HG03025 (cell line): Measurements from ENCODE around the gene AFF1.

Experiments
- ATAC-seq: cut with Tn5 transposase; IDR thresholded peaks from one replicate; pipeline ENCODE4 v1.9.1; 2021; ENCODE audit warnings: mild to moderate bottlenecking, moderate library complexity; ENCODE audit not compliant: unreplicated experiment, low FRiP score

The AFF1 gene

GRCh38 chr4:86934771-86935565 is at the start of gene AFF1:
AFF1 (plus strand) TSS chr4:86935011; CDS start chr4:86948534, 13,523 bp downstream.
- ATAC-seq, result peak; percentile 45

GRCh38 chr4:86890790-86891189 is 44.0 kb upstream of the AFF1 start:
- ATAC-seq, result no peak

- ATAC-seq, result peak; percentile 47
Measured at GRCh38 chr4:86891762-86892635, 42.8 kb upstream of the AFF1 start, which contains the start of gene C4orf36. C4orf36 (minus strand) TSS chr4:86892422; CDS start chr4:86891520, 902 bp downstream.

GRCh38 chr4:86892636-86892960 is 42.2 kb upstream of the AFF1 start:
- peak; percentile 10 for ATAC-seq

- ATAC-seq, result no peak
Measured at GRCh38 chr4:86893136-86893535, 41.7 kb upstream of the AFF1 start.

GRCh38 chr4:86894455-86894854 is 40.4 kb upstream of the AFF1 start:
- ATAC-seq, result no peak

- peak; percentile 57 for ATAC-seq
Measured at GRCh38 chr4:86895692-86896488, 38.9 kb upstream of the AFF1 start.

GRCh38 chr4:86896596-86896995 is 38.2 kb upstream of the AFF1 start:
- ATAC-seq, result no peak

- ATAC-seq, result no peak
Measured at GRCh38 chr4:86898562-86898961, 36.2 kb upstream of the AFF1 start.

- no peak for ATAC-seq
Measured at GRCh38 chr4:86901864-86902263, 32.9 kb upstream of the AFF1 start.

GRCh38 chr4:86908251-86908657 is 26.6 kb upstream of the AFF1 start:
- no peak for ATAC-seq

GRCh38 chr4:86909546-86910295 is 25.1 kb upstream of the AFF1 start:
- no peak for ATAC-seq

GRCh38 chr4:86910369-86910768 is 24.4 kb upstream of the AFF1 start:
- no peak for ATAC-seq

GRCh38 chr4:86910820-86911684 is 23.8 kb upstream of the AFF1 start:
- no peak for ATAC-seq

GRCh38 chr4:86916392-86916791 is 18.4 kb upstream of the AFF1 start:
- no peak for ATAC-seq

- ATAC-seq, result no peak
Measured at GRCh38 chr4:86917212-86918039, 17.4 kb upstream of the AFF1 start.

- no peak for ATAC-seq
Measured at GRCh38 chr4:86918539-86919072, 16.2 kb upstream of the AFF1 start.
